H1 (cell line): ENCODE measurements around the gene CASP9.

Experiments
- BCL11A ChIP-seq, 2 experiments: IDR thresholded peaks; one replicate each; pipeline ENCODE4 v1.6.1; 2011; ENCODE audit warnings: low read depth in 2 of 2, low read length in 2 of 2, mild to moderate bottlenecking in 2 of 2
- CHD2 ChIP-seq: IDR thresholded peaks from 2 replicates; pipeline ENCODE4 v1.6.1; 2012; ENCODE audit warnings: low read length, improper control_type of control experiment
- EGR1 ChIP-seq: IDR thresholded peaks from 2 replicates; pipeline ENCODE4 v1.6.1; 2011; ENCODE audit warnings: low read depth, low read length, borderline replicate concordance
- GABPA ChIP-seq: IDR thresholded peaks from 2 replicates; pipeline ENCODE4 v1.6.1; 2011; ENCODE audit warnings: mild to moderate bottlenecking, low read length, moderate library complexity, borderline replicate concordance; ENCODE audit not compliant: insufficient read depth
- GTF2F1 ChIP-seq: IDR thresholded peaks from 2 replicates; pipeline ENCODE4 v1.6.1; 2012; ENCODE audit warnings: low read depth, low read length, improper control_type of control experiment, borderline replicate concordance
- NANOG ChIP-seq: IDR thresholded peaks from 2 replicates; pipeline ENCODE4 v1.6.1; 2011; ENCODE audit warnings: low read length, low read depth, mild to moderate bottlenecking, inconsistent platforms; ENCODE audit not compliant: insufficient read depth, poor library complexity, severe bottlenecking
- POLR2A ChIP-seq, 2 experiments: IDR thresholded peaks; 1 replicate in 1 of 2; 2 replicates in 1 of 2; pipeline ENCODE4 v1.6.1; 2011; ENCODE audit warnings: low read depth in 2 of 2, low read length in 2 of 2, mild to moderate bottlenecking in 2 of 2; ENCODE audit errors: control extremely low read depth in 1 of 2
- POLR2AphosphoS5 ChIP-seq: IDR thresholded peaks from 2 replicates; pipeline ENCODE4 v1.6.1; 2011; ENCODE audit warnings: low read depth, low read length
- RBBP5 ChIP-seq: IDR thresholded peaks from 2 replicates; pipeline ENCODE4 v1.7.1; 2012; ENCODE audit warnings: low read depth, mild to moderate bottlenecking, inconsistent platforms, low read length, moderate library complexity, borderline replicate concordance
- SIRT6 ChIP-seq: IDR thresholded peaks from one replicate; pipeline ENCODE4 v1.7.1; 2012; ENCODE audit warnings: low read length, inconsistent platforms
- YY1 ChIP-seq: IDR thresholded peaks from 2 replicates; pipeline ENCODE4 v1.6.1; 2011; ENCODE audit warnings: low read depth, mild to moderate bottlenecking, low read length
- TF ChIP-seq, protein P1 (sequence below), 3 experiments: IDR thresholded peaks; 1 replicate in 2 of 3; 2 replicates in 1 of 3; pipeline versions ENCODE4 v1.5.1 to v1.6.1; 2011; ENCODE audit warnings: low read length in 3 of 3, mild to moderate bottlenecking in 3 of 3, inconsistent platforms in 2 of 3, low read depth in 1 of 3, moderate library complexity in 1 of 3; ENCODE audit not compliant: insufficient read depth in 1 of 3; ENCODE audit errors: control extremely low read depth in 1 of 3
- TF ChIP-seq, protein P2 (sequence below): IDR thresholded peaks from 2 replicates; pipeline ENCODE4 v1.6.1; 2012; ENCODE audit warnings: inconsistent platforms

DNA sequence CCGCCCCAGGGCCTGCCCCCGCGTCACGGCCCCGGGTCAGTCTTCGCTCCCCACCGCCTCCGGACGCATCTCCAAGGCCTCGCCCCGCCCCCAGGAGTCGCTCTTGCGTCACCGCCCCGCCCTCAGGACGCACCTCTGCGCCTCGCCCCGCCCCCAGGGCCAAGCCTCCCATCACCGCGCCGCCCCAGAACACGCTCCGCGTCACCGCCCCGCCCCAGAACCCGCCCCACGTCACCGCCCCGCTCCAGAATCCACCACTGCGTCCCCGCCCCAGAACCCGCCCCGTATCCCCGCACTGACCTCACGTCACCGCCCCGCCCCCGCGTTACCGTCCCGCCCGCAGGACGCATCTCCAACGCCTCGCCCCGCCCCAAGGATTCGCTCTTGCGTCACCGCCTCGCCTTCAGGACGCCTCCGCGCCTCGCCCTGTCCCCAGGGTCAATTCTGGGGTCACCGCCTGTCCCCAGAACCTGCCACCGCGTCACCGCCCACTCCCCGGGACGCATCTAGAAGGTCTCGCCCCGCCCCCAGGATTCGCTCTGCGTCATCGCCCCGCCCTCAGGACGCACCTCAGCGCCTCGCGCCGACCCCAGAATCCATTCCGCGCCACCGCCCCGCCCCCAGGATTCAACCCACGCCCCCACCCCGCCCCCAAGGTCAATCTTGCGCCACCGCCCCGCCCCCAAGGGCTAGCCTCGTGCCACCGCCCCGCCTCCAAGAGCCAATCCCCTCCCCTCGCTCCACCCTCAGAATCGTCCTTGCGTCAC lies 451 bp upstream of the CASP9 start:
- TF ChIP-seq, protein P1, sequence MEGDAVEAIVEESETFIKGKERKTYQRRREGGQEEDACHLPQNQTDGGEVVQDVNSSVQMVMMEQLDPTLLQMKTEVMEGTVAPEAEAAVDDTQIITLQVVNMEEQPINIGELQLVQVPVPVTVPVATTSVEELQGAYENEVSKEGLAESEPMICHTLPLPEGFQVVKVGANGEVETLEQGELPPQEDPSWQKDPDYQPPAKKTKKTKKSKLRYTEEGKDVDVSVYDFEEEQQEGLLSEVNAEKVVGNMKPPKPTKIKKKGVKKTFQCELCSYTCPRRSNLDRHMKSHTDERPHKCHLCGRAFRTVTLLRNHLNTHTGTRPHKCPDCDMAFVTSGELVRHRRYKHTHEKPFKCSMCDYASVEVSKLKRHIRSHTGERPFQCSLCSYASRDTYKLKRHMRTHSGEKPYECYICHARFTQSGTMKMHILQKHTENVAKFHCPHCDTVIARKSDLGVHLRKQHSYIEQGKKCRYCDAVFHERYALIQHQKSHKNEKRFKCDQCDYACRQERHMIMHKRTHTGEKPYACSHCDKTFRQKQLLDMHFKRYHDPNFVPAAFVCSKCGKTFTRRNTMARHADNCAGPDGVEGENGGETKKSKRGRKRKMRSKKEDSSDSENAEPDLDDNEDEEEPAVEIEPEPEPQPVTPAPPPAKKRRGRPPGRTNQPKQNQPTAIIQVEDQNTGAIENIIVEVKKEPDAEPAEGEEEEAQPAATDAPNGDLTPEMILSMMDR (IDR thresholded peaks at IDR 0.05; ENCODE audit: control extremely low read depth in 1 of 3, insufficient read depth in 1 of 3, low read depth in 1 of 3, low read length in 3 of 3): no peak
- TF ChIP-seq RBBP5 (no peak), POLR2AphosphoS5 (no peak), EGR1 (peak; percentile 61; the same call in 1 of the 2 replicates), GTF2F1 (no peak), SIRT6 (no peak), CHD2 (no peak), NANOG (no peak), YY1 (no peak), BCL11A (IDR thresholded peaks at IDR 0.05; ENCODE audit: low read depth in 2 of 2, low read length in 2 of 2) (no peak), GABPA (no peak), POLR2A (IDR thresholded peaks at IDR 0.05; ENCODE audit: control extremely low read depth in 1 of 2, low read depth in 2 of 2, low read length in 2 of 2) (no peak; a peak in 1 of 3 replicates)
- TF ChIP-seq, protein P2, sequence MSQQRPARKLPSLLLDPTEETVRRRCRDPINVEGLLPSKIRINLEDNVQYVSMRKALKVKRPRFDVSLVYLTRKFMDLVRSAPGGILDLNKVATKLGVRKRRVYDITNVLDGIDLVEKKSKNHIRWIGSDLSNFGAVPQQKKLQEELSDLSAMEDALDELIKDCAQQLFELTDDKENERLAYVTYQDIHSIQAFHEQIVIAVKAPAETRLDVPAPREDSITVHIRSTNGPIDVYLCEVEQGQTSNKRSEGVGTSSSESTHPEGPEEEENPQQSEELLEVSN: no peak
